Myocyte (in vitro differentiated cells): ENCODE measurements around the gene IKBKG. TPM values are rescaled to one million over a fixed set of nuclear protein-coding genes. Genes with fewer than 3 reads are reported as not detected.
A peak's percentile ranks its signal among the peaks of the same experiment; 100 is the strongest.
"Not testable (repeated sequence)": the region's sequence is repeated elsewhere in the genome, so short reads cannot be mapped to it uniquely, and the experiment has no call there.

Experiments
- DNase-seq: peaks from one replicate; pipeline ENCODE4 v3.0.0-alpha.2; 2012; ENCODE audit warnings: low read depth
- total RNA-seq: library from RNA; depleted of rRNA; stranded (reverse); fragments of >200 nt; gene quantifications from 2 replicates; pipeline ENCODE4 v1.2.3, GENCODE V29; 2014

IKBKG gene
- total RNA-seq, 1 donor from 2014 or later, result 14.0 TPM

DNA sequence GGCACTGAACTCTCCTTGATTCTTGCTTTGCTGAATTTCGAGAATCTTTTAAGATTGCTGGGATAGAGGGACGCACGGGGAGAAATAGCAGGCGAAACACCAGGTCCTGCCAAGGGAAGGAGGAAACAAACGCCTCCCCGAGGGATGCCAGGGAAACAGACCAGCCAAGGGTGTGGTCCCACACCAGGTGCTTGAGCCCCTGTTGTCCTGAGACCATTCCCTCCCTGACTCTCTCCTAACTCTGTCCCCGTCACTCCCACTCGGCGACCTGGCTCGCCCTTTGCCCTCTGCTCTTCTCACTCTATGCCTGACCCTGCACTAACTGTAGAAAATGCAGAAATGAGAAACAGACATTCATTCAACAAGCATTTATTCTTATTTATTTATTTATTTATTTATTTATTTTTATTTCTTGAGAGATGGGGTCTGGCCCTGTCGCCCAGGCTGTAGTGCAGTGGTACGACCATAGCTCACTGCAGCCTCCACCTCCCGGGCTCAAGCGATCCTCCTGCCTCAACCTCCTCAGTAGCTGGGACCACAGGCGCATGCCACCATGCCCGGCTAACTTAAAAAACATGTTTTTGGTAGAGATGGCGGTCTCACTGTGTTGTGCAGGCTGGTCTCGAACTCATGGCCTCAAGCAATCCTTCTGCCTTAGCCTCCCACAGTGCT lies 55.5 kb downstream of the IKBKG start:
- no peak for DNase-seq

DNA sequence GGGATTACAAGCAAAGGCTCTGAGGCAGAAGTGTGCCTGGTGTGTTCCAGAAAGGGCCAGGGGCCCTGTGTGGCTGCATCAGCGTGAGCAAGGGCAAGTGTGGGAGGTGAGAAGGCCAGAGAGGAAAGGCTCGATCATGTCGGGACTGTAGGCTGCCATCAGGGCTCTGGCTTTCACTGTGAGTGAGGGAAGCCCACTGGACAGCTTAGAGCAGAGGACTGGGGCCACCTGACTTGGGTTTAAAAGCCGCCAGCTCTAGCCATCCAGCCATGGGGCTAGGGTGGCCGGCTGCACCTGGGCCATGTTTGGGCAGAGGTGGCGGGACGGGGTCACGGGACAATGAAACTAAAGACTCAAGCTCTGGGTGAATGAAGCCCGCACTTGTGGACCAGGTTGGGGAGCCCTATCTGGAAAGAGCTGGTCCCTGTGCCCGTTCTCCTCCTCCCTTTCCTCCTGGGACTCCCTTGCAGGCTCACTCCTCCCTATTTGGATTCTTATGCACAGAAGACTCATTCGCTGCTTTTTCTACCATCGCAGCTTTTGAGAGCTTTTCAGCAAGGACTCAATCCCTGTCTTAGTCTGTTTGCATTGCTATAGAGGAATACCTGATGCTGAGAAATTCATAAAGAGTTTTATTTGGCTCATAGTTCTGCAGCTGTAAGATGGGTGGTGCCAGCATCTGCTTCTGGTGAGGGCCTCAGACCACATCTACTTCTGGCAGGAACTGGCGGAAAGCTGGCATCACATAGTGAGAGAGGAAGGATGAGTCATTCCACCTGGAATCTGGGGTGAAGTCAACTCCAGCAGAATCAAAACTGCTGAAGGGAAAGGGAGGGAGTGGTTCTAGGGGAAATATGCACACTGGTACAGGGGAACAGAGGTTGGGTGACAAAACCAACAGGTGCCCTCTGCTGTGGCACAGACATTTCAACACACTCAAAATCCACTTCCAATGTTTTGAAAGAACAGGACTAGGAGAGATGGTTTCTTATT lies 56.3 kb downstream of the IKBKG start:
- peak; percentile 86 for DNase-seq

DNA sequence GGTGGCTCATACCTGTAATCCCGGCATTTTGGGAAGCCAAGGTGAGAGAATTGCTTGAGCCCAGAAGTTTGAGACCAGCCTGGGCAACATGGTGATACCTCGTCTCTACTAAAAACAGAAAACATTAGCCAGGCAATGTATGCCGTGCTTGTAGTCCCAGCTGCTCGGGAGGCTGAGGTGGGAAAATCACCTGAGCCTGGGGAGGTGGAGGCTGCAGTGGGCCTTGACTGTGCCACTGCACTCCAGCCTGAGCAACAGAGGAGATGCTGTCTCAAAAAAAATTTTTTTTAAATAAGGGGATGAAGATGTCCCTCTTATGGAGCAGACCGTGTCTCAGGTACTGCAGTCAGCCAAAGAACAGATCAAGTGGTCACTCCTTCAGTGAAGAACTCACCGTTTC lies 58.1 kb downstream of the IKBKG start:
- no peak for DNase-seq

DNA sequence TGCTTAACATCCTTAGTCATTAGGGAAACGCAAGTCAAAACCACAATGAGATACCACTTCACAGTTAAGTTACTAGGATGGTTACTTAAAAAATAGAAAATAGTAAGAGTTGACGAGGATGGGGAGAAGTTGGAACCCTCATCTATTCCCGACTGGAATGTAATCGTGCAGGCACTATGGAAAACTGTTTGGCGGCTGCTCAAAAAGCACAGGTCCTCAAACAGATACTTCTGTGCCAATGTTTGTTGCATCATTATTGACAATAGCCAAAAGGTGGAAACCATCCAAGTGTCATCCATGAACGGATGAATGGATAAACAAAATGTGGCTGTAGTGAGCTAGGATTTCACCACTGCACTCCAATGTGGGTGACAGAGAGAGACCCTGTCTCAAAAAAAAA lies 60.0 kb downstream of the IKBKG start:
- DNase-seq, result no peak

DNA sequence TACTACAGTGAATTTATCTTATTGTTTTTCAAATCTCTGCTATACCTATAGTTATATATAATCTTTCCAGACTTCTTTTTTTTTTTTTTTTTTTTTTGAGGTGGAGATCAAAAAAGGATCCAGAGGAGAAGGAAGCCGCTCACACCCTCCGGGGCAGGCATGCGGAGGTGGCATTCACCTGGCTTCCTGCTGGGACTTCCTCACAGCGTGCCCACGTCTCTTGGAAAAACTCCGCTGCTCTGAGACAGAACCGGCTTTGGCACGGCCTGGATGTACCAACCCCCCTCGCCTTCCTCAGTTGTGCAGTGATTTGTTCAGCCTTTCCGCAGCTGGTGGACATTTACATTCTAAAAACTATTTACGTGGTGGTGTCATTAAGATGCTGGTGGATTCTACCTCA lies 60.6 kb downstream of the IKBKG start:
- not testable (repeated sequence) for DNase-seq

DNA sequence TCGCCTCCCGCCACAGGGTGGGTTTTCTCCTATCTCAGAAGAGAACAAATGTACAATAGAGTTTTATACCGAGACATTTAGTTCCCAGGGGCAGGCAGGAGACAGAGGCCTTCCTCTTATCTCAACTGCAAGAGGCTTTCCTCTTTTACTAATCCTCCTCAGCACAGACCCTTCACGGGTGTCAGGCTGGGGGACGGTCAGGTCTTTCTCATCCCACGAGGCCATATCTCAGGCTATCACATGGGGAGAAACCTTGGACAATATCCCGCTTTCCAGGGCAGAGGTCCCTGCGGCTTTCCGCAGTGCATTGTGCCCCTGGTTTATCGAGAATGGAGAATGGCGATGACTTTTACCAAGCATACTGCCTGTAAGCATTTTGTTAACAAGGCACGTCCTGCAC lies 61.4 kb downstream of the IKBKG start:
- not testable (repeated sequence) for DNase-seq

DNA sequence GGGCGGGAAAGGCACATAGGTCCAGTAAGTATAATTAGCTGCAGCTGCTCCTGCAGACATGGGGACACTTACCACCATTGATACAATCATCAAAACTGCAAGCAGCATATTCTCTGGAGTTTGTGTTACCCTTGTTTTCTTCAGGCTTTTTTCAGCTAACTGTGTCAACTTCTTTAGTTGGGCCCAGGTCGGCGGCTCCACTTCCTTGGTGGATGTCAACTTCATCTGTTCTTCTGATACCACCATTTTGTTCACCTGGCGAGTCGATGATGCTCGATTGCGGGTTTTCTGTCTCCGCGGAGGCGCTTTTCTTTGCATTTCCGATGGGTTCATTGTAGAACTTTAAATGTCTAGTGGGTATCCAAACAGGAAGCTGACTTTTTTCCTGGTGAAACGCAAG lies 63.7 kb downstream of the IKBKG start:
- peak; percentile 42 for DNase-seq

DNA sequence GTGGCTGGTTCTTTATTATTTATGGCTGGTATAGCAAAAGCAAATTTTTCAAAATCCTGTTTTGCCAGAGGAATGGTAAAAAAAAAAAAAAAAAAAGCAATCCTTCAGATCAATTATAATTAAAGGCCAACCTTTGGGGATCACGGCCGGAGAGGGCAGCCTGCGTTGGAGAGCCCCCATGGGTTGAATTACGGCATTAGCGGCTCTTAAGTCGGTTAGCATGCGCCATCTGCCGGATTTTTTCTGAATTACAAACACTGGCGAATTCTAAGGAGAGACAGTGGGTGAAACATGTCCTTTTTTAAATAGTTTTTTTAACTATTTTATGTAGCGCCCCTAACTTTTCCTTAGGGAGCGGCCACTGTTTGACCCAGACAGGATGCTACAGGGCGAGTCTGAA lies 66.2 kb downstream of the IKBKG start:
- not testable (repeated sequence) for DNase-seq

Other genes with a start within 250 kb of the IKBKG start
- gene FLNA, start 173.0 kb upstream of the IKBKG start, total RNA-seq, result 410 and 518 TPM in 2 replicates
- 43.2 and 53.2 TPM in 2 replicates for gene EMD, start 168.3 kb upstream of the IKBKG start, total RNA-seq
- gene RPL10, start 149.2 kb upstream of the IKBKG start, total RNA-seq, result 2,503 and 3,937 TPM in 2 replicates
- 214 and 235 TPM in 2 replicates for gene DNASE1L1, start 138.4 kb upstream of the IKBKG start, total RNA-seq
- 36.1 and 41.3 TPM in 2 replicates for gene TAFAZZIN, start 136.1 kb upstream of the IKBKG start, total RNA-seq
- gene ATP6AP1, start 118.9 kb upstream of the IKBKG start, total RNA-seq, result 100 and 106 TPM in 2 replicates
- gene GDI1, start 110.5 kb upstream of the IKBKG start, total RNA-seq, result 125 TPM in 2 replicates
- 74.9 and 85.0 TPM in 2 replicates for gene FAM50A, start 103.5 kb upstream of the IKBKG start, total RNA-seq
- 11.3 and 11.7 TPM in 2 replicates for gene PLXNA3, start 89.3 kb upstream of the IKBKG start, total RNA-seq
- 72.2 and 87.8 TPM in 2 replicates for gene LAGE3, start 68.3 kb upstream of the IKBKG start, total RNA-seq
- 39.6 and 65.2 TPM in 2 replicates for gene UBL4A, start 61.0 kb upstream of the IKBKG start, total RNA-seq
- 28.5 and 37.0 TPM in 2 replicates for gene SLC10A3, start 57.0 kb upstream of the IKBKG start, total RNA-seq
- 57.1 and 64.9 TPM in 2 replicates for gene FAM3A, start 31.4 kb upstream of the IKBKG start, total RNA-seq
- gene G6PD, start 774 bp upstream of the IKBKG start, total RNA-seq, result 20.5 and 24.0 TPM in 2 replicates
- gene CTAG1A, start 37.5 kb downstream of the IKBKG start, total RNA-seq, result not detected in 2 replicates
- gene CTAG1B, start 71.7 kb downstream of the IKBKG start, total RNA-seq, result not detected in 2 replicates
- not detected in 2 replicates for gene CTAG2, start 106.0 kb downstream of the IKBKG start, total RNA-seq
- 7.3 TPM in 2 replicates for gene GAB3, start 203.5 kb downstream of the IKBKG start, total RNA-seq
- gene DKC1, start 215.2 kb downstream of the IKBKG start, total RNA-seq, result 33.6 and 40.7 TPM in 2 replicates